Endothelial cell of umbilical vein (primary cell): ENCODE measurements around the gene KLHL6. TPM values are rescaled to one million over a fixed set of nuclear protein-coding genes. Genes with fewer than 3 reads are reported as not detected.
A peak's percentile ranks its signal among the peaks of the same experiment; 100 is the strongest.

Experiments
- BruUV-seq: library from RNA; stranded (reverse); fragments of 400-500 nt; replicated peaks from 2 replicates; lab custom pipeline; 2021; lab: Mats Ljungman, UMichigan
- CTCF ChIA-PET: fragments of 300-600, 350-600 bp; sonication (Branson Sonifier 250); formaldehyde crosslinking; loops from one replicate; lab custom pipeline; 2021; ENCODE audit warnings: antibody characterized with exemption, inconsistent platforms; lab: Charles Lee
- POLR2A ChIA-PET: fragments of 300-600, 350-600 bp; sonication (Branson Sonifier 250); formaldehyde crosslinking; loops from one replicate; lab custom pipeline; 2021; ENCODE audit warnings: antibody characterized with exemption, inconsistent platforms; lab: Charles Lee
- DNase-seq: peaks from one replicate; pipeline ENCODE4 v3.0.0-alpha.2; 2011; ENCODE audit warnings: low read depth, low spot score
- FAIRE-seq: peaks from 2 replicates; lab custom pipeline; 2011; peaks lifted over from hg19 to GRCh38; lab: Jason Lieb, UNC
- H2AFZ ChIP-seq: 2 replicates; pipeline ENCODE4 v1.6.0; 2012; ENCODE audit warnings: low read depth, low read length, control low read depth, inconsistent platforms
- H3K27ac ChIP-seq: 2 replicates; pipeline ENCODE4 v1.5.1; 2011; ENCODE audit warnings: low read depth, mild to moderate bottlenecking, control low read depth, low read length, moderate library complexity; ENCODE audit not compliant: insufficient read depth
- H3K27me3 ChIP-seq, 2 experiments: 2 replicates each; pipeline versions ENCODE4 v1.6.0 to v1.6.1; 2011; ENCODE audit warnings: low read length in 2 of 2, mixed read lengths in 1 of 2; ENCODE audit not compliant: control insufficient read depth in 2 of 2, insufficient read depth in 2 of 2
- H3K36me3 ChIP-seq, 2 experiments: 2 replicates in 1 of 2; 3 replicates in 1 of 2; pipeline ENCODE4 v1.5.1; 2011; ENCODE audit warnings: low read length in 2 of 2, mild to moderate bottlenecking in 1 of 2, moderate library complexity in 1 of 2; ENCODE audit not compliant: control insufficient read depth in 2 of 2, insufficient read depth in 2 of 2; ENCODE audit errors: extremely low read depth in 1 of 2
- H3K4me1 ChIP-seq: 3 replicates; pipeline ENCODE4 v1.5.1; 2011; ENCODE audit warnings: mild to moderate bottlenecking, low read length; ENCODE audit not compliant: control insufficient read depth, insufficient read depth; ENCODE audit errors: extremely low read depth
- H3K4me2 ChIP-seq: 2 replicates; pipeline ENCODE4 v1.6.1; 2011; ENCODE audit warnings: low read length, control low read depth, mixed read lengths; ENCODE audit not compliant: insufficient read depth
- H3K4me3 ChIP-seq, 3 experiments: fragments of 200-600 bp in 1 of 3; sonication (generic), shearing (Covaris generic) in 1 of 3; replicated peaks in 1 of 3; 2 replicates each; pipeline ENCODE4 v1.5.1; 2011 to 2016; ENCODE audit warnings: control low read depth in 3 of 3, low read length in 3 of 3, mild to moderate bottlenecking in 2 of 3, inconsistent platforms in 1 of 3, low read depth in 1 of 3, moderate library complexity in 1 of 3; ENCODE audit not compliant: insufficient read depth in 1 of 3
- H3K79me2 ChIP-seq: 2 replicates; pipeline ENCODE4 v1.6.0; 2012; ENCODE audit warnings: low read length, inconsistent platforms; ENCODE audit not compliant: control insufficient read depth, insufficient read depth
- H3K9ac ChIP-seq: replicated peaks from 2 replicates; pipeline ENCODE3; 2011; ENCODE audit warnings: low read length, control low read depth; ENCODE audit not compliant: insufficient read depth; ENCODE audit errors: extremely low read depth
- H3K9me1 ChIP-seq: replicated peaks from 3 replicates; pipeline ENCODE4 v1.6.0; 2011; ENCODE audit warnings: mild to moderate bottlenecking, low read length; ENCODE audit not compliant: control insufficient read depth, insufficient read depth; ENCODE audit errors: extremely low read depth
- H3K9me3 ChIP-seq: replicated peaks from 2 replicates; pipeline ENCODE4 v1.5.1; 2012; ENCODE audit warnings: low read length, inconsistent platforms; ENCODE audit not compliant: control insufficient read depth, insufficient read depth
- H4K20me1 ChIP-seq: replicated peaks from 2 replicates; pipeline ENCODE3; 2011; ENCODE audit warnings: mild to moderate bottlenecking, low read length; ENCODE audit not compliant: control insufficient read depth, insufficient read depth; ENCODE audit errors: extremely low read depth
- CTCF ChIP-seq, 2 donors: IDR thresholded peaks; 1 replicate in 1 of 2; 2 replicates in 1 of 2; pipeline ENCODE4 v1.5.1; 2011; ENCODE audit warnings: low read length in 2 of 2, mild to moderate bottlenecking in 2 of 2, moderate library complexity in 2 of 2, control low read depth in 1 of 2, inconsistent platforms in 1 of 2, low read depth in 1 of 2; ENCODE audit not compliant: insufficient read depth in 1 of 2; ENCODE audit errors: extremely low read depth in 1 of 2
- EZH2 ChIP-seq: IDR thresholded peaks from 2 replicates; pipeline ENCODE4 v1.6.1; 2012; ENCODE audit warnings: borderline replicate concordance, low read depth, mild to moderate bottlenecking, moderate library complexity, low read length, inconsistent platforms; ENCODE audit not compliant: severe bottlenecking
- FOS ChIP-seq: IDR thresholded peaks from 2 replicates; pipeline ENCODE4 v1.6.1; 2011; ENCODE audit warnings: mild to moderate bottlenecking, low read length, moderate library complexity, borderline replicate concordance; ENCODE audit not compliant: insufficient read depth
- GATA2 ChIP-seq: IDR thresholded peaks from 2 replicates; pipeline ENCODE4 v1.7.0; 2011; ENCODE audit warnings: low read depth, mild to moderate bottlenecking, moderate library complexity, mixed read lengths, low read length; ENCODE audit not compliant: insufficient read length, insufficient read depth
- JUN ChIP-seq: IDR thresholded peaks from 2 replicates; pipeline ENCODE4 v1.6.1; 2011; ENCODE audit warnings: borderline replicate concordance, low read depth; ENCODE audit not compliant: insufficient read length, insufficient read depth
- MAX ChIP-seq: IDR thresholded peaks from 2 replicates; pipeline ENCODE4 v1.6.1; 2011; ENCODE audit not compliant: insufficient read depth, insufficient read length
- MYC ChIP-seq: IDR thresholded peaks from one replicate; pipeline ENCODE4 v1.6.1; 2011; ENCODE audit warnings: mild to moderate bottlenecking, low read depth, low read length
- POLR2A ChIP-seq: IDR thresholded peaks from 2 replicates; pipeline ENCODE4 v1.6.1; 2012; ENCODE audit warnings: low read depth, mild to moderate bottlenecking, control low read depth, low read length
- POLR2AphosphoS5 ChIP-seq: IDR thresholded peaks from 2 replicates; pipeline ENCODE4 v1.6.1; 2012; ENCODE audit warnings: low read depth, mild to moderate bottlenecking, control low read depth, low read length, moderate library complexity; ENCODE audit not compliant: insufficient read depth
- dilution Hi-C: fragments of 300-500 bp; cut with MboI; formaldehyde crosslinking; loops from one replicate; pipeline ENCODE4 v1.15.0; 2019; ENCODE audit warnings: low sequenced_read_pairs; ENCODE audit not compliant: extremely low pct_ligation_motif_present
- intact Hi-C: fragments of 100-400 bp; cut with micrococcal nuclease; formaldehyde crosslinking; loops from one replicate; pipeline ENCODE4 v1.10.0; 2022
- polyA plus RNA-seq, 4 experiments: library from polyadenylated mRNA; depleted of rRNA in 3 of 4; stranded (reverse) in 3 of 4; unstranded in 1 of 4; fragments of >200 nt; gene quantifications; 2 replicates each; pipeline versions ENCODE4 v1.2.1 to v1.2.3, GENCODE V29; 2011 to 2012; ENCODE audit warnings: missing spikeins in 1 of 4
- total RNA-seq: library from RNA; stranded (reverse); gene quantifications from 2 replicates; pipeline ENCODE4 v1.2.3, GENCODE V29; 2021

The KLHL6 gene
- total and polyA plus RNA-seq, 2 donors (not counting 3 experiments of a cell fraction or from before 2014, with no cell fraction given) = 5.7 to 12.6 TPM

- Histone ChIP-seq H3K27ac (peak overlapping the region; percentile 92), H3K9me1 (no peaks in the 10 kb centered on the region), H3K9ac (peak overlapping the region; percentile 75), H3K4me3 (peak overlapping the region in 2 of 3 experiments; percentile 30 to 75), H3K4me1 (peaks cover 57% of the 10 kb centered on the region), H3K9me3 (no peaks in the 10 kb centered on the region), H2AFZ (no peak overlapping the region), H3K4me2 (peak overlapping the region; percentile 93), H3K27me3 (no peaks in the 10 kb centered on the region), H3K79me2 (peaks cover 33% of the 10 kb centered on the region), H4K20me1 (no peaks in the 10 kb centered on the region), H3K36me3 (no peaks in the 10 kb centered on the region)
- ChIA-PET CTCF (interaction anchor here (1.2 kb wide), 1 partner anchor 29 kb away, joined by 3 read pairs; no protein-coding TSS in a partner anchor), POLR2A (no interaction called here)
- no TSS peak for BruUV-seq
- no peak for TF ChIP-seq JUN
- TF ChIP-seq GATA2 = no peak
- no peak for TF ChIP-seq FOS
- no peak for TF ChIP-seq POLR2AphosphoS5
- no peak for TF ChIP-seq MAX
- TF ChIP-seq EZH2 = no peak
- TF ChIP-seq CTCF (IDR thresholded peaks at IDR 0.05; ENCODE audit: extremely low read depth in 1 of 2, insufficient read depth in 1 of 2, low read depth in 1 of 2, low read length in 2 of 2) = no peak
- TF ChIP-seq MYC = no peak
- TF ChIP-seq POLR2A = no peak
- intact Hi-C loops (loop anchor here (2.0 to 10.0 kb wide), 3 partner anchors 79 to 369 kb away; no protein-coding TSS in a partner anchor), dilution Hi-C loops (no loop called here)
- peak; percentile 41 for DNase-seq
- peak; percentile 12 for FAIRE-seq
Measured at GRCh38 chr3:183553334-183554026, 2.0 kb downstream of the KLHL6 start.
